HCT116 (cell line): Measurements from ENCODE around the gene DENND1A. TPM values are rescaled to one million over a fixed set of nuclear protein-coding genes. Genes with fewer than 3 reads are reported as not detected.

ENCODE experiments used
- ATAC-seq: fragments of 200-7000 bp; cut with Tn5 transposase; 2 replicates; pipeline ENCODE4 v1.9.1; 2020; ENCODE audit warnings: mild to moderate bottlenecking, moderate library complexity
- BruUV-seq: library from RNA; stranded (reverse); fragments of 400-500 nt; replicated peaks from 2 replicates; lab custom pipeline; 2021; lab: Mats Ljungman, UMichigan
- CTCF ChIA-PET: fragments of 300-600 bp; sonication (Branson Sonifier 250); formaldehyde crosslinking; loops from one replicate; lab custom pipeline; 2021; ENCODE audit warnings: antibody characterized with exemption; lab: Charles Lee
- POLR2A ChIA-PET: fragments of 300-600, 350-600 bp; sonication (Branson Sonifier 250); formaldehyde crosslinking; loops from one replicate; lab custom pipeline; 2021; ENCODE audit warnings: antibody characterized with exemption; lab: Charles Lee
- RAD21 ChIA-PET, 2 experiments: fragments of 300-600 bp; sonication (Branson Sonifier 250); formaldehyde crosslinking; loops; one replicate each; lab custom pipeline; 2023; ENCODE audit warnings: low total read pairs in 2 of 2; ENCODE audit not compliant: uncharacterized antibody in 2 of 2, unreplicated experiment in 2 of 2, low non-redundant PET in 1 of 2; lab: Charles Lee
- DNase-seq: peaks from one replicate; pipeline ENCODE4 v3.0.0-alpha.2; 2010; ENCODE audit warnings: low read depth, low spot score
- H2AFZ ChIP-seq: fragments of 200-600 bp; shearing (Covaris generic), sonication (generic); 2 replicates; pipeline ENCODE4 v1.6.1; 2017; ENCODE audit warnings: low read depth, mixed run types, mixed read lengths, antibody characterized with exemption, low read length; ENCODE audit not compliant: poor library complexity, severe bottlenecking
- H3K27ac ChIP-seq: 2 replicates; pipeline ENCODE4 v1.5.1; 2012; ENCODE audit warnings: low read depth, low read length
- H3K27me3 ChIP-seq: fragments of 200-600 bp; sonication (generic); 2 replicates; pipeline ENCODE4 v1.6.1; 2016; ENCODE audit warnings: mixed run types, low read length, mixed read lengths; ENCODE audit not compliant: insufficient read depth
- H3K36me3 ChIP-seq, 2 experiments: fragments of 200-500 bp in 1 of 2; fragments of 200-600 bp in 1 of 2; sonication (Bioruptor generic) in 1 of 2; sonication (generic) in 1 of 2; 2 replicates each; pipeline versions ENCODE4 v1.5.1 to v1.6.1; 2014 to 2016; ENCODE audit warnings: low read length in 2 of 2, inconsistent platforms in 1 of 2, mixed read lengths in 1 of 2, mixed run types in 1 of 2; ENCODE audit not compliant: insufficient read depth in 2 of 2, control insufficient read depth in 1 of 2
- H3K4me1 ChIP-seq, 2 experiments: fragments of 200-600 bp in 1 of 2; sonication (generic) in 1 of 2; 2 replicates each; pipeline versions ENCODE4 v1.5.1 to v1.6.1; 2012 to 2017; ENCODE audit warnings: low read length in 2 of 2, inconsistent platforms in 1 of 2, mild to moderate bottlenecking in 1 of 2, mixed read lengths in 1 of 2, mixed run types in 1 of 2, moderate library complexity in 1 of 2; ENCODE audit not compliant: insufficient read depth in 2 of 2, control insufficient read depth in 1 of 2
- H3K4me2 ChIP-seq: fragments of 200-600 bp; sonication (generic); 2 replicates; pipeline ENCODE4 v1.6.1; 2017; ENCODE audit warnings: mixed run types, low read length, mixed read lengths
- H3K4me3 ChIP-seq, 2 experiments: fragments of 200-600 bp in 1 of 2; sonication (generic) in 1 of 2; replicated peaks in 1 of 2; 2 replicates each; pipeline ENCODE4 v1.5.1; 2011 to 2016; ENCODE audit warnings: low read length in 2 of 2, control low read depth in 1 of 2, low read depth in 1 of 2, mild to moderate bottlenecking in 1 of 2, mixed read lengths in 1 of 2, mixed run types in 1 of 2
- H3K79me2 ChIP-seq: fragments of 200-600 bp; sonication (generic); 2 replicates; pipeline ENCODE4 v1.6.1; 2017; ENCODE audit warnings: mild to moderate bottlenecking, mixed run types, low read length, moderate library complexity, mixed read lengths; ENCODE audit not compliant: insufficient read depth
- H3K9ac ChIP-seq: fragments of 200-600 bp; sonication (generic); 2 replicates; pipeline ENCODE4 v1.6.1; 2016; ENCODE audit warnings: low read length, mixed read lengths
- H3K9me2 ChIP-seq: fragments of 200-600 bp; sonication (generic), shearing (Covaris generic); 2 replicates; pipeline ENCODE4 v1.6.1; 2017; ENCODE audit warnings: mixed run types, mild to moderate bottlenecking, moderate library complexity; ENCODE audit not compliant: insufficient read depth
- H3K9me3 ChIP-seq, 2 experiments: fragments of 200-500 bp in 1 of 2; fragments of 200-600 bp in 1 of 2; sonication (Bioruptor generic) in 1 of 2; sonication (generic) in 1 of 2; 2 replicates each; pipeline ENCODE4 v1.6.1; 2014 to 2017; ENCODE audit warnings: low read length in 2 of 2, mixed read lengths in 2 of 2, inconsistent platforms in 1 of 2, low read depth in 1 of 2, mild to moderate bottlenecking in 1 of 2, mixed run types in 1 of 2, moderate library complexity in 1 of 2; ENCODE audit not compliant: control insufficient read depth in 1 of 2, insufficient read depth in 1 of 2
- H4K20me1 ChIP-seq: fragments of 200-600 bp; sonication (generic), shearing (Covaris generic); 2 replicates; pipeline ENCODE4 v1.6.1; 2017; ENCODE audit warnings: mixed run types, mild to moderate bottlenecking, moderate library complexity; ENCODE audit not compliant: insufficient read depth
- ATF3 ChIP-seq: IDR thresholded peaks from 2 replicates; pipeline ENCODE4 v1.6.1; 2012
- EGR1 ChIP-seq: IDR thresholded peaks from 2 replicates; pipeline ENCODE4 v1.6.1; 2012; ENCODE audit warnings: low read depth
- ELF1 ChIP-seq: IDR thresholded peaks from 2 replicates; pipeline ENCODE4 v1.6.1; 2012; ENCODE audit warnings: low read depth, borderline replicate concordance
- EZH2 ChIP-seq: fragments of 200-600 bp; sonication (generic); IDR thresholded peaks from 2 replicates; pipeline ENCODE4 v1.6.1; 2017; ENCODE audit warnings: antibody characterized with exemption, mixed run types
- EZH2phosphoT487 ChIP-seq: fragments of 200-600 bp; IDR thresholded peaks from 2 replicates; pipeline ENCODE4 v1.6.1; 2018; ENCODE audit warnings: antibody characterized with exemption, borderline replicate concordance
- FOSL1 ChIP-seq: IDR thresholded peaks from 2 replicates; pipeline ENCODE4 v1.6.1; 2012; ENCODE audit warnings: low read depth
- POLR2A ChIP-seq: IDR thresholded peaks from 2 replicates; pipeline ENCODE4 v1.7.0; 2011; ENCODE audit warnings: borderline replicate concordance; ENCODE audit not compliant: insufficient read depth, insufficient read length; ENCODE audit errors: extremely low read depth
- POLR2AphosphoS5 ChIP-seq: IDR thresholded peaks from 2 replicates; pipeline ENCODE4 v1.6.1; 2011; ENCODE audit warnings: mild to moderate bottlenecking, low read depth, low read length, moderate library complexity
- RAD21 ChIP-seq: IDR thresholded peaks from 2 replicates; pipeline ENCODE4 v1.6.1; 2012; ENCODE audit warnings: low read depth, mild to moderate bottlenecking
- REST ChIP-seq: IDR thresholded peaks from 2 replicates; pipeline ENCODE4 v1.6.1; 2012; ENCODE audit warnings: low read depth
- SIN3A ChIP-seq: IDR thresholded peaks from 2 replicates; pipeline ENCODE4 v1.6.1; 2012; ENCODE audit warnings: low read depth
- SP1 ChIP-seq: IDR thresholded peaks from 2 replicates; pipeline ENCODE4 v1.6.1; 2012; ENCODE audit warnings: low read depth
- SRF ChIP-seq: IDR thresholded peaks from 2 replicates; pipeline ENCODE4 v1.6.1; 2012; ENCODE audit warnings: low read depth
- TCF7L2 ChIP-seq: IDR thresholded peaks from 2 replicates; pipeline ENCODE4 v1.7.0; 2011; ENCODE audit warnings: borderline replicate concordance, inconsistent platforms; ENCODE audit not compliant: insufficient read depth, insufficient read length; ENCODE audit errors: extremely low read depth
- ZFX ChIP-seq: fragments of 450-650 bp; IDR thresholded peaks from 2 replicates; pipeline ENCODE4 v1.6.1; 2017
- ZNF274 ChIP-seq: fragments of 200-500 bp; sonication (Bioruptor generic); IDR thresholded peaks from 2 replicates; pipeline ENCODE4 v1.6.1; 2014; ENCODE audit warnings: mild to moderate bottlenecking, low read depth, low read length, inconsistent platforms
- intact Hi-C: fragments of 100-400 bp; cut with micrococcal nuclease; formaldehyde crosslinking; loops from 2 replicates; pipeline ENCODE4 v1.10.0; 2022
- total RNA-seq: library from RNA; stranded (reverse); gene quantifications from one replicate; pipeline ENCODE4 v1.2.1, GENCODE V29; 2021; ENCODE audit not compliant: unreplicated experiment
- TF ChIP-seq, protein P1 (sequence below): IDR thresholded peaks from 2 replicates; pipeline ENCODE4 v1.6.1; 2012
- TF ChIP-seq, protein P2 (sequence below): IDR thresholded peaks from 2 replicates; pipeline ENCODE4 v1.6.1; 2011; ENCODE audit warnings: mild to moderate bottlenecking, low read length, moderate library complexity; ENCODE audit not compliant: insufficient replicate concordance; ENCODE audit errors: extremely low read depth

Gene DENND1A
- total RNA-seq, 1 experiment from 2014 or later, result 33.0 TPM

DNA sequence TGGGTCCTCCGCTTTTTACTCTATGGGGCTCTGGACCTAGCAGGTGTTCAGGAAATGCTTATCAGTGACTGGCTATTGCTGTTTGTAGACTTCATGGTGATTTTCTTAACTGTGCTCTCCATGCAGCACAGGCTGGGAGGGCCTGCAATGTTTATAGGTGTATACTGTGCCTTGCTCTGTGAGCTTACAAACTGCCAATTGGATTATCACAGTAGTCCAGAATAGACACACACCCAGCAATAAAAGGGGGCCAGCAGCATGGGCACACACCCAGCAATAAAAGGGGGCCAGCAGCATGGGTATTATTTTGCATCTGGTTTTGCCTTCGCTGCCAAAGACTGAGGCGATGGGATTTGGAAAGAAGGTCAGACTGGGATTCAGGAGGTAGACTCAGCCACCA lies 473.9 kb downstream of the DENND1A start:
- ChIA-PET POLR2A (no interaction called here), RAD21 (no interaction called here), CTCF (no interaction called here)
- Histone ChIP-seq H3K27me3 (no peaks in the 10 kb centered on the region), H3K9me2 (no peaks in the 10 kb centered on the region), H3K4me2 (no peak overlapping the region), H3K9ac (no peak overlapping the region), H3K4me1 (no peaks in the 10 kb centered on the region), H3K4me3 (no peak overlapping the region), H3K27ac (no peak overlapping the region), H3K9me3 (no peaks in the 10 kb centered on the region), H3K79me2 (no peaks in the 10 kb centered on the region), H2AFZ (no peak overlapping the region), H3K36me3 (no peaks in the 10 kb centered on the region), H4K20me1 (no peaks in the 10 kb centered on the region)
- intact Hi-C loops, result no loop called here
- DNase-seq (no peak), ATAC-seq (no peak)
- BruUV-seq, result no TSS peak
- TF ChIP-seq EGR1 (no peak), SIN3A (no peak), TCF7L2 (no peak), ATF3 (no peak), RAD21 (no peak), EZH2phosphoT487 (no peak), ELF1 (no peak), POLR2AphosphoS5 (no peak), FOSL1 (no peak), SRF (no peak), ZNF274 (no peak), EZH2 (no peak), REST (no peak), POLR2A (no peak), SP1 (no peak), ZFX (no peak)
- TF ChIP-seq, protein P1, sequence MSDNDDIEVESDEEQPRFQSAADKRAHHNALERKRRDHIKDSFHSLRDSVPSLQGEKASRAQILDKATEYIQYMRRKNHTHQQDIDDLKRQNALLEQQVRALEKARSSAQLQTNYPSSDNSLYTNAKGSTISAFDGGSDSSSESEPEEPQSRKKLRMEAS, result no peak
- TF ChIP-seq, protein P2, sequence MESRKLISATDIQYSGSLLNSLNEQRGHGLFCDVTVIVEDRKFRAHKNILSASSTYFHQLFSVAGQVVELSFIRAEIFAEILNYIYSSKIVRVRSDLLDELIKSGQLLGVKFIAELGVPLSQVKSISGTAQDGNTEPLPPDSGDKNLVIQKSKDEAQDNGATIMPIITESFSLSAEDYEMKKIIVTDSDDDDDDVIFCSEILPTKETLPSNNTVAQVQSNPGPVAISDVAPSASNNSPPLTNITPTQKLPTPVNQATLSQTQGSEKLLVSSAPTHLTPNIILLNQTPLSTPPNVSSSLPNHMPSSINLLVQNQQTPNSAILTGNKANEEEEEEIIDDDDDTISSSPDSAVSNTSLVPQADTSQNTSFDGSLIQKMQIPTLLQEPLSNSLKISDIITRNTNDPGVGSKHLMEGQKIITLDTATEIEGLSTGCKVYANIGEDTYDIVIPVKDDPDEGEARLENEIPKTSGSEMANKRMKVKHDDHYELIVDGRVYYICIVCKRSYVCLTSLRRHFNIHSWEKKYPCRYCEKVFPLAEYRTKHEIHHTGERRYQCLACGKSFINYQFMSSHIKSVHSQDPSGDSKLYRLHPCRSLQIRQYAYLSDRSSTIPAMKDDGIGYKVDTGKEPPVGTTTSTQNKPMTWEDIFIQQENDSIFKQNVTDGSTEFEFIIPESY, result no peak
